Measurements from ENCODE around the gene PEAR1.
A peak's percentile ranks its signal among the peaks of the same experiment; 100 is the strongest.

The PEAR1 gene

DNA sequence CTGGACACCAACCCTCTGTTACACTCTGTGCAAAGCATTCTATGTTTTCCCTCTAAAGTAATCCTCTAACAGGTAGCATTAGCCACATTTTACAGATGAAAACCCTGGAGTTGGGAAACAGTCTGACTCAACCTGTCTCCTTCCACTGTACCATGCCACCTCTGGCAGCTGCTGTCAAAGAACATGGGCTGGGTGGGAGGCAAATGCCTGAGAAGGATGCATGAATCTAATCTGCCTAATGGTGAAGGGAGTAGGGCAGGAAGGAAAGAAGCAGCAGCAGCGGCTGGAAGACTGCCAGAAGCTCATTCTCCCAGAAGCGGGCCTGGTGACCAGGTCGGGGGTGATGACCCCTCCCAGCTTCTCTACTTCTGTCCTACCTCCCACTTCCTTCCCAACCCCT is 48.7 kb downstream of the PEAR1 start:
- no peak for DNase-seq

DNA sequence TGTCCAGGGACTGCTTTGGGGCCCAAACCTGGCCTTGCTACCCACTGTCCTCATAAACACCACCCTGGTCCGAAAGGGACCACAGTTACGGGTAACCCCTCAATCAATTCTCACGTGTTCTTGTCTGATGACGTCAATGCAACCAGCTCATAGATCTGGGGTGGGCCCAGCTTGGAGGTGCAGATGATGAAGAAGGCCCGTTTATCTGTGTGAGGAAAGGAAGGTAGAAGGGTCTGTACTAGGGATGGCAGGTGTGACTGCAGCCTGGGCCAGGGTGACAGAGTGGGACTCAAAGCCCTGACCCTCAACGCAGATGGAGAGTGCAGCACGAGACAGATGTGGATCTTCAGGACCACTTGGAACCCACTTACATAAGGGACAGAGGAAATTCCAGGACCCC is 49.1 kb downstream of the PEAR1 start:
- DNase-seq, result no peak

- no peak for DNase-seq
These were observed 50.2 kb downstream of the PEAR1 start for GRCh38 chr1:156943756-156944155.

- no peak for DNase-seq
These were observed 50.8 kb downstream of the PEAR1 start for GRCh38 chr1:156944268-156944667.

GRCh38 chr1:156944848-156945247 is 51.3 kb downstream of the PEAR1 start:
- DNase-seq, result no peak

GRCh38 chr1:156945881-156946661 is 52.6 kb downstream of the PEAR1 start:
- DNase-seq, result no peak

- no peak for DNase-seq
These were observed 53.6 kb downstream of the PEAR1 start for GRCh38 chr1:156947127-156947526.

- DNase-seq, result no peak
These were observed 54.5 kb downstream of the PEAR1 start for GRCh38 chr1:156947818-156948525.

DNA sequence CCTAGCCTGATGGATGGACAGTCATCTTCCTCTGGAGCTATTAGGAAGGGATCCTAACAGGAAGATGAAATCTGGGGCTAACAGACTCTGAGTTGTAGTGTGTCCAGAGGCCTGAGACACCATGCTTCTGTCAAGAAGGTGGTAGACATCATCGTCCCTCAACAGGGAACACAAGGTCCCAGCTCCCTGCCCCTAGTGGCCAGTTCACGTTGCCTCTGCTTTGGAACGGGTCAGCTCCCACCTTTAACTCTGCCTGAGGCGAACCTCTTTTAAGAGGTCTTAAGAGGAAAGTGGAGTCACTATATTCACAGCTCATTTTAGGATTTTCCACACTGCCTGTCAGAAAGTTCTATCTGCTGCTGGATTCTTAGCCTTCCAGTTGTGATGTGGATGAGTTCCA is 55.2 kb downstream of the PEAR1 start:
- DNase-seq, result no peak

DNA sequence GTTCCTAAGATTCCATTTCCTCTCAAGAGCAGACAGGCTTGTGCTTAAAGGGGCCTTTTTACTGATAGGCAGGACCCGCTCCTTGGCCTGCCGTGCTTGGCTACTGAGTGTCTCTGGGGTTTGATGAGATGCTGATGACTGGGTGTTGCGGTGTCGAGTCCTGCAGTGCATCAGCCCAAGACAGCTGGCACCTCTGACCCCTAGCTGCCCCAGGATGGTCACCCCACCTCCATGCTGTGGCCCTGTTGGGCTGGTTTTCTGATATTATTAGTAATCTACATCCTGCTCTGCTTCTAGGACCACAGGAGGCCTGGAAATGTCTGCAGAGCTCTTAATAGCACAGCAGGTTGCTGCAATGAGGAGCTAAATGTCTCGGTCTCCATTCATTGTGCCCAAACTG is 55.6 kb downstream of the PEAR1 start:
- DNase-seq, result no peak

DNA sequence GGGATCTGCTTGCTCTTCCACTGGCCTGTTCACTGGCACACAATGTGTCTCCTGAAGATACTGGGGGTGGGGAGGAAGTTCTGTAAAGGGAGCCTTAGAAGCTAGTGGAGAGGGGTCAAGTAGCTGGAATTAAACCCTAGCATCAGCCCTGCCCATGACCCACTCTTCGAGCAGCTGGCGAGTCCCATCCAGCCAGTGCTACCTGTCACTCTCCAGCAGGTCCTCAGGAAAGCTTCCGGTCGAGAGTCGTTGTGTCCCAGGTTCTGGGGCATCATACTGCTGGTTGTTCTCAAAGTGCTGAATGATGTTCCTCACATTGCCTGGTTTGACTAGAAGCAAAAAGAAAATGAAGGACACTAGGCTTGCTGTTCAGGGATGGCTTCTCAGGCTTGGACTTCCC is 57.9 kb downstream of the PEAR1 start:
- DNase-seq, result no peak

DNA sequence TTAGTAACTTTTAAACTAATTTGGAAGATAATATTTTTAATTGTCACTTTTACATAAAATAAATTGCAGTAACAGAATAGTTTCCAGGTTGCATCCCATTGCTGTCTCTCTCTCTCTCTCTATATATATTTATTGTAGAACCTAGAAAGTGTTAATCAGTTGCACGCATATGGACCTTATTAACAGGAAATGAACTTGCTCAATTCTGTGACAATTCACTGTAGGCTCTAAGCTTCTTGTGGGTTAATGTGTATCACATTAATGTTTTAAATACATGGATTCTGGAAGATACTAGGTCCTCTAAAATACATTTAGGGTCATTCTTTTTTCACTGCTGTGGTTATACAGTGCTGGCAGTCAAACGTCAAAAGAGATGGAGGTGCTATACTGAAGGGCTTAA is 60.1 kb downstream of the PEAR1 start:
- DNase-seq, result no peak

DNA sequence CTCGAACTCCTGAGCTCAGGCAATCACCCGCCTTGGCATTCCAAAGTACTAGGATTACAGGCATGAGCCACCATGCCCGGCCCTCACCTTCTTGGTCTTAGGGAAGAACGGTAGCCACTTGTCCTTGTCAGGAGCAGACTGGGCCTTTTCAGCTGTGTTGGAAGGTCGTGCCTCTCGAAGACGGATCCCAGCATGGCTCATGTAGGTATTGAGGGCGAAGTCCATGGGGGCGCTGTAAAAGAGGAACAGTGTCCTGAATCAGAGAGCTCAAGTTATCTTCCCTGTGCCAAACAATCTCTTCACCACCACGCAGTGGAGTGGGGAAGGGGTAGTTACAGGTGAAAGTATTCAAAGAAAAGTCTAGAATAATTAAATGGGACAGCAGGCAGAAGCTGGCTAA is 62.8 kb downstream of the PEAR1 start:
- DNase-seq, result no peak

- DNase-seq, result no peak
These were observed 64.1 kb downstream of the PEAR1 start for GRCh38 chr1:156957634-156958033.

DNA sequence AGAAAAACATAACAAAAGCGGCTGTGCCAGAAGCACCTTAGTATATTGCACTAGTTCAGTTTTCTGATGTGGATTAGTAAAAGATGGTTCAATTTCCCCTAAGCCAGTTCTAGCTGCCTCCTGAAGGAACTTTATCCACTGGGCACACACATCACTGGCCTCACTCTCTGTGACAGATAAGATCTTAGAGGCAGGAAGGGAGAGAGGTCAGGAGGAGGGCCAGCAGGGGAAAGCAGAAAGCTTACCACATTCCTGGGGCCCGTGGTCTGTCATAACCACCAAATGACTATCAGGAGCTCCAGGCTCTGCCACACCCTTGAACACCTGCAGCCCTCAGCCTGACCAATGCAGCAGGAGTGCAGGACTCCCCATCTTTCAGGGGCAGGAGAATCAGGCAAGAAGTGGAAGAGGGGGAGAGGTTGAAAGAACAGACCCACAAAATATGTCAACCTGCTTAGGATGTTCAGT is 64.8 kb downstream of the PEAR1 start:
- DNase-seq, result no peak

DNA sequence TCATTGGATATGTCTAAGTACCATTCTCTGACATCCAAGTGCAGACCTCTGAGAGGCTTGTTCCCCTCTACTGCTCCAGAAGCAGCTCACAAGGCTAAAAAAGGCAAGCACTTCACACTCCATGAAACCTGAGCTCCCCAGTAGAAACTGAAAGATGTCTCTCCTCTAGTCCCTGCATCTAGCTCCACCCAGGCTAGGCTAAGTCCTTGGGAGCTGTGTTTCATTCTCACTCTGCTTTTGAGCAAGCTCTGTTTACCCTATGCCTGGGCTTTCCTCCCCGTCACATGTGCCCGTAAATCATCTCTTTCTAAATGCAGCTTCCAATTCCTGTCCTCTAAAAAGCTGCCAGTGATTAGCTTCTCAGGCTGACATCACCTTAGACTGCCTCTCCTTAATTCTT is 65.9 kb downstream of the PEAR1 start:
- DNase-seq, result no peak

GRCh38 chr1:156959925-156960324 is 66.4 kb downstream of the PEAR1 start:
- no peak for DNase-seq

- DNase-seq, result peak; percentile 48
These were observed 68.2 kb downstream of the PEAR1 start for GRCh38 chr1:156961709-156962108.

DNA sequence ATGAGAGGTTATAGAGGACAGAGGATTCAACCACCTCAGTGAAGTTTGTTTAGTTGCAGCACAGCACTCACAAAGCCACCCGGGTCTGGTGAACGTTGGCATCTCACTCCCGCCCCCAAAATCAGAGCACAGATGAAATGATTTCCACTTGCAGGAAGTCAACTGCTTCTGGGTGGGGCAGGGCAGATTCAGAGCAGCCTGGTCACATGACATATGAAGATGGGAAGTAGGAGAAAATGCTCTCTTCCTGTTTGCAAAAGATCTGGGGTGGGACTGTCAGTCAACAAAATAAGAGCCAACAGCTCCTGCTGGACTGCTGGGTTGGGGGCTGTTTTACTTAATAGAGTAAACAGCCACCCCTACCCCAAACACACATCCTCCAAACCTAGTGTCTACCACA is 70.1 kb downstream of the PEAR1 start:
- DNase-seq, result peak; percentile 49

- DNase-seq, result no peak
These were observed 70.9 kb downstream of the PEAR1 start for GRCh38 chr1:156964441-156964840.
